ENCODE measurements around the gene MAP3K5.

Gene MAP3K5

GRCh38 chr6:136646377-136646776 is 145.9 kb downstream of the MAP3K5 start:
- TF ChIP-seq POLR2AphosphoS5 (IDR thresholded peaks at IDR 0.05; ENCODE audit: low read depth, low read length) (no peak), SIN3A (IDR thresholded peaks at IDR 0.05; ENCODE audit: borderline replicate concordance, insufficient read depth, low read length) (no peak), FOXP2 (optimal IDR thresholded peaks at IDR 0.05; ENCODE audit: borderline replicate concordance, extremely low read depth, extremely low read length, insufficient read depth) (no peak), TAF1 (IDR thresholded peaks at IDR 0.05; ENCODE audit: borderline replicate concordance, insufficient read depth, low read length) (no peak), REST (IDR thresholded peaks at IDR 0.05; ENCODE audit: insufficient read depth in 1 of 2, low read depth in 2 of 2, low read length in 2 of 2) (no peak)

GRCh38 chr6:136644597-136644952 is 147.7 kb downstream of the MAP3K5 start:
- no peak for TF ChIP-seq TAF1 (IDR thresholded peaks at IDR 0.05; ENCODE audit: borderline replicate concordance, insufficient read depth, low read length)
- TF ChIP-seq REST (IDR thresholded peaks at IDR 0.05; ENCODE audit: insufficient read depth in 1 of 2, low read depth in 2 of 2, low read length in 2 of 2), result no peak
- TF ChIP-seq SIN3A (IDR thresholded peaks at IDR 0.05; ENCODE audit: borderline replicate concordance, insufficient read depth, low read length), result no peak
- TF ChIP-seq POLR2AphosphoS5 (IDR thresholded peaks at IDR 0.05; ENCODE audit: low read depth, low read length), result no peak

- TF ChIP-seq TAF1 (IDR thresholded peaks at IDR 0.05; ENCODE audit: borderline replicate concordance, insufficient read depth, low read length) (no peak), SIN3A (IDR thresholded peaks at IDR 0.05; ENCODE audit: borderline replicate concordance, insufficient read depth, low read length) (no peak), REST (IDR thresholded peaks at IDR 0.05; ENCODE audit: insufficient read depth in 1 of 2, low read depth in 2 of 2, low read length in 2 of 2) (no peak), POLR2AphosphoS5 (IDR thresholded peaks at IDR 0.05; ENCODE audit: low read depth, low read length) (no peak), FOXP2 (optimal IDR thresholded peaks at IDR 0.05; ENCODE audit: borderline replicate concordance, extremely low read depth, extremely low read length, insufficient read depth) (no peak)
Observed at GRCh38 chr6:136643850-136644596, 148.3 kb downstream of the MAP3K5 start.

- TF ChIP-seq SIN3A (IDR thresholded peaks at IDR 0.05; ENCODE audit: borderline replicate concordance, insufficient read depth, low read length), result no peak
- no peak for TF ChIP-seq TAF1 (IDR thresholded peaks at IDR 0.05; ENCODE audit: borderline replicate concordance, insufficient read depth, low read length)
- no peak for TF ChIP-seq REST (IDR thresholded peaks at IDR 0.05; ENCODE audit: insufficient read depth in 1 of 2, low read depth in 2 of 2, low read length in 2 of 2)
- TF ChIP-seq FOXP2 (optimal IDR thresholded peaks at IDR 0.05; ENCODE audit: borderline replicate concordance, extremely low read depth, extremely low read length, insufficient read depth), result no peak
- TF ChIP-seq POLR2AphosphoS5 (IDR thresholded peaks at IDR 0.05; ENCODE audit: low read depth, low read length), result no peak
Observed at GRCh38 chr6:136641873-136642465, 150.3 kb downstream of the MAP3K5 start.
